LNCAP (cell line): Measurements from ENCODE around the gene MYCL.

Source experiments
- TF ChIP-seq, protein P1 (sequence below): fragments of 450-650 bp; IDR thresholded peaks from 2 replicates; pipeline ENCODE4 v1.5.1; 2017; ENCODE audit warnings: mild to moderate bottlenecking

Gene MYCL, protein sequence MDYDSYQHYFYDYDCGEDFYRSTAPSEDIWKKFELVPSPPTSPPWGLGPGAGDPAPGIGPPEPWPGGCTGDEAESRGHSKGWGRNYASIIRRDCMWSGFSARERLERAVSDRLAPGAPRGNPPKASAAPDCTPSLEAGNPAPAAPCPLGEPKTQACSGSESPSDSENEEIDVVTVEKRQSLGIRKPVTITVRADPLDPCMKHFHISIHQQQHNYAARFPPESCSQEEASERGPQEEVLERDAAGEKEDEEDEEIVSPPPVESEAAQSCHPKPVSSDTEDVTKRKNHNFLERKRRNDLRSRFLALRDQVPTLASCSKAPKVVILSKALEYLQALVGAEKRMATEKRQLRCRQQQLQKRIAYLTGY

DNA sequence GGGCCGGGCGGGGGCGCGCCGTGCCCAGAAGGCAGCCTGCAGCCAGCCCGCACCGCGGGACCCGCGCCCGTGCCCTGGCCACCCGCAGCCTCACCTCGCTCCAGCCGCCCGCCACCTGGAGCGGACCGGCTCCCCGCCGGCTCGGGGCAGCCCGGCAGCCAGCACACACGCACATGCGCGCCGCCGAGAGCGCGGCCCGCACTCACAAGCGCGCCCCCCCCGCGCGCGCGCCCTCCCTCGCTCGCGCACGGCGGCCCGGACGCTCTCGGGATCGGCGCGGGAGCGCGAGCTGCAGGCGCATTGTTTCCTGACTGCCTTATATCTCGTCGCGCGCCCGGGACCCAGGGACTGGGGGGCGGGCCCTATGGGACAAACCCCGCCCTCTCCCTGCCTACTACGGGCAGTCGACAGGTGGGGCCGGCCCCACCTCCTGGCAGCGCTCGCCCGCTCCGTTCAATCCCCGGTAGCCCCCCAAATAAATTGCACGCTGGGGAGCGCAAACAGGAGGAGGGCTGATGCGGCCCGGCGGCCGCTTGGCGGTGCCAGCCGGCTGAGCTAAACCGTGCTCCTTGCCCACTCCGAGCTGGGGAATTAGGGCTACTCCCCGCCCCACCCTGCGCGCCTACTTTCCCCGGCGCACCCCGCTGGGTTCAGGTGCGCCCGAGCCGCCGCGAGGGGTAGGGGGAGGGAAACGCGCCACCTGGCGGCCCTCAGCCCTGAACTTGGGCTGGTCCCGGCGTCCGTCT, at the start of gene MYCL:
Gene MYCL, minus strand, starts transcription at position 204 of the 746 bp plus-strand sequence. CDS start 483 bp downstream, outside the sequence.
- TF ChIP-seq, protein P1, sequence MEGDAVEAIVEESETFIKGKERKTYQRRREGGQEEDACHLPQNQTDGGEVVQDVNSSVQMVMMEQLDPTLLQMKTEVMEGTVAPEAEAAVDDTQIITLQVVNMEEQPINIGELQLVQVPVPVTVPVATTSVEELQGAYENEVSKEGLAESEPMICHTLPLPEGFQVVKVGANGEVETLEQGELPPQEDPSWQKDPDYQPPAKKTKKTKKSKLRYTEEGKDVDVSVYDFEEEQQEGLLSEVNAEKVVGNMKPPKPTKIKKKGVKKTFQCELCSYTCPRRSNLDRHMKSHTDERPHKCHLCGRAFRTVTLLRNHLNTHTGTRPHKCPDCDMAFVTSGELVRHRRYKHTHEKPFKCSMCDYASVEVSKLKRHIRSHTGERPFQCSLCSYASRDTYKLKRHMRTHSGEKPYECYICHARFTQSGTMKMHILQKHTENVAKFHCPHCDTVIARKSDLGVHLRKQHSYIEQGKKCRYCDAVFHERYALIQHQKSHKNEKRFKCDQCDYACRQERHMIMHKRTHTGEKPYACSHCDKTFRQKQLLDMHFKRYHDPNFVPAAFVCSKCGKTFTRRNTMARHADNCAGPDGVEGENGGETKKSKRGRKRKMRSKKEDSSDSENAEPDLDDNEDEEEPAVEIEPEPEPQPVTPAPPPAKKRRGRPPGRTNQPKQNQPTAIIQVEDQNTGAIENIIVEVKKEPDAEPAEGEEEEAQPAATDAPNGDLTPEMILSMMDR, result peak; percentile 84

DNA sequence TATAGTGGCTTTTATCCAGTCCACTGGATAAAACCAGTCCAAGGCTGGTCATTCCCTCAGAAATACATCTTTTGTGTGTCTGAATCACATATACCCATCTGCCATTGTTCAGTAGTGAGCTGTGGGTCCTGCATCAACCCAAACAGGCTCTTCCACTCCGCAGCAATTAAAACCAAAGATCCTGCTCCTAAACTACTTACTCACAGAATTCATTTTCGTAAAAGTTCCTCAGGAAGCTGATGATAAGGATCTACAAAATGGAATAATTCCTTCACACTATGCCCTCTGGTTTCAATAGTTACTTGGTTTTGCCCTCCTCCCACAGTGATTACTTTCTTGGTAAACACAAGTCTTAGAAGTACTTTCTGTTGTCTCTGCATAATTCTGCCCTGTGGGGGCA, 48.2 kb upstream of the MYCL start:
- TF ChIP-seq, protein P1, result no peak

DNA sequence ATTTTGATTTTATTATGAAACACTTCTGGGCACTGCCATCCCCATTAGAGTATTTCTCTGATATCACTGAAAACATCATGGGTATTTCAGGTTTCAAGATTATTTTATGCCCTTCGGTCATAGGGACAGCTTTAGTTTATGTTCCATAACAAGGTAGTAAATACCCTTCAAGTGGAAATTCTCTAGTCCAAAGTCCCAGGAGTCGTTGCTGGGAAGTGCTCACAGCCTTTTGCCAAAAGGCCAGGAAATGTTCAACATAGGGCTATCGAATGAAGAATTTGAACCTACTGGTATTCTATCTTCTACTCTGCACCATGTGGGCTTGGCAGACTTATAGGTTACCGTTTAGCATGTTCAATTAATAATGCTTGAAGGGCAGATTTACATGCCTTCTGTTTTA, 45.5 kb upstream of the MYCL start:
- TF ChIP-seq, protein P1, result no peak

DNA sequence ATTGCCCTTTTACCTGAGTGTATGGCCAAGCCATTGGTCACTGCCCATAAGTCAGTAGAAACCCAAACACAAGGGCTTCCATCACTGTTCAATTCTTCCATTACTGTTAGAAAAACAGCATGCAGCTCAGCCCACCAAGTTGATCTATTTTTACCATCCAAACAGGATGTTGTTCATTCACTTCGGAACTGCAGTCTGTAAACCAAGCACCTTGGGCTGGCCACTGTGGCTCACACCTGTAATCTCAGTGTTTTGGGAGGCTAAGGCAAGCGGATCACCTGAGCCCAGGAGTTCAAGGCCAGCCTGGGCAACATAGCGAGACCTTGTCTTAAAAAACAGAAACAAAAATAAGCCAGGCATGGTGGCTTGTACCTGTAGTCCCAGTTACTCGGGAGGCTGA, 44.5 kb upstream of the MYCL start:
- TF ChIP-seq, protein P1, result no peak

DNA sequence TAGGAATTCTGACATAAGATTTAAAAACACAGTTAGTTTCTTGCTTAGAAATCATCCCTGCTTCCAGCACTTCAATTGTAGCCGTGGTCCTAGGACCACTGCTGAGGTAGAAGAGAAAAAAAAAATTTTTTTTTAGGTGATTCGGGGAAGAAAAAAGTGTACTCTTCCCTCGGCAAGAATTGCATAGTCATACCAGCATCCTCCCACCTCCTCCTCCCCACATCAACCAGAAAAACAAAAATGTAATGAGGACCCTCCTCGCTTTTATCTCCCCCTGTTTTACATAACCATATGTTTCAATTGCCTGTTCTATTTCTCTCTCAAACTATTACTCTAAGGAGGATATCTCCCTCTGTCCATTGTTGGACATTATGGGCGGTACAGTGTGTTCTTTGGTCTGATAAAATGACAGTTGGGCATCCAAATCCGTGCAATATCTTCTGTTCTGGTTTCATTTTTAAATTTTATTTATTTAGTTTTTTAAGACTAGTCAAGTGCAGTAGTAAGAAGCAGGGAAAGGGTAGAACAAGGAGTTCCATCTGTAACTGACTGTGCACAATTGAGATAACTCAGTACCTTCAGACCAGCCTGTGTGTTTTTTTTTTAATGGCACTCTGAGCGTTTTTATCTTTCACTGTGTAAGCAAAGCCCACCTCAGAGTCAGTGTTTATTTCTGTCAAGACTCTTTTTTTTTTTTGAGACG, 42.8 kb upstream of the MYCL start:
- TF ChIP-seq, protein P1, result no peak

DNA sequence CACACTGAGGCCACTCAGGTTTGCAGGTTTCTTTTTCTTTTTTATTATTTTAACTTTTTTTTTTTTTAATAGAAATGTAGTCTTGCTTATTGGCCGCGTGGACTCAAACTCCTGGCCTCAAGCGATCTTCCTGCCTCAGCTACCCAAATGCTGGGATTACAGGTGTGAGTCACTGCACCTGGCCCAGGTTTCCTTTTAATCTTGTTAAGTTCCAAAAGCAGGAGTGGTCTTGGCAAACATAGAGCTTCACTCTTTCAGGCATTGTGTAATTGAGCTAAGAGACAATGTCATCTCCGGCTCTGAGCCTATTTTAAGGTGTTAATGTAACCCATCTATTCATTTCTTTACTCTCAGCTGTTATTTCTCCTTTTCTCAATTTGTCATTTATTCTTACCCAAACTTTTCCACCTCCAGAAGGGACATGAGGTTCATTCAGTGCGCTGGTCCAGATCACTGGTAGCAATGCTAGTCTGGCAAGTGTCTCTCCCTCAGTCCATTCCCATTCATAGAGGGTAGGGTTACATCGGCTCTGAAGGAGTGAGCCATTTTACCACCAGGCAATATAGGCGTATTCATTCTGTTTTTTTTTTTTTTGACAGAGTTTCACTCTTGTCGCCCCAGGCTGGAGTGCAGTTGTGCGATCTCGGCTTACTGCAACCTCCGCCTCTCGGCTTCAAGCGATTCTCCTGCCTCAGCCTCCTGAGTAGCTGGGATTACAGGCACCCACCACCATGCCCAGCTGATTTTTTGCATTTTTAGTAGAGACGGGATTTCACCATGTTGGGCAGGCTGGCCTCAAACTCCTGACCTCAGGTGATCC, 42.0 kb upstream of the MYCL start:
- TF ChIP-seq, protein P1, result no peak
